GM18508 (cell line): ENCODE data around the gene SUPT3H.

Source experiments
- ATAC-seq: cut with Tn5 transposase; IDR thresholded peaks from one replicate; pipeline ENCODE4 v1.9.1; 2021; ENCODE audit warnings: moderate number of reproducible peaks; ENCODE audit not compliant: insufficient read depth, unreplicated experiment

Gene SUPT3H

DNA sequence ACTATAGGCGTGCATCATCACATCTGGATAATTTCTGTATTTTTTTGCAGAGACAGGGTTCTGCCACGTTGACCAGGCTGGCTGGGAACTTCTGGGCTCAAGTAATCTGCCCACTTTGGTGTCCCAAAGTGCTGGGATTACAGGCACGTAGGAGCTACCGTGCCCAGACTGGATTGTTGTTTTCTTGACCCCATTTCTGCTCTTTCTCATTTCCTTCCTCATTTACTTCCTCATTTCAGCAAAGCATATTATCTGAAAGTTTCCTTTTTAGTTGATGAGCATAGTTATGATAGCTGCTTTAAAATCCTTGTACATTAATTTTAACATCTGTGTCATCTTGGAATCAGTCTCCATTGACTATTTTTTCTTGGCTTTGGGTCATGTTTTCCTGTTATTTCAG lies 350.6 kb downstream of the SUPT3H start:
- no peak for ATAC-seq

DNA sequence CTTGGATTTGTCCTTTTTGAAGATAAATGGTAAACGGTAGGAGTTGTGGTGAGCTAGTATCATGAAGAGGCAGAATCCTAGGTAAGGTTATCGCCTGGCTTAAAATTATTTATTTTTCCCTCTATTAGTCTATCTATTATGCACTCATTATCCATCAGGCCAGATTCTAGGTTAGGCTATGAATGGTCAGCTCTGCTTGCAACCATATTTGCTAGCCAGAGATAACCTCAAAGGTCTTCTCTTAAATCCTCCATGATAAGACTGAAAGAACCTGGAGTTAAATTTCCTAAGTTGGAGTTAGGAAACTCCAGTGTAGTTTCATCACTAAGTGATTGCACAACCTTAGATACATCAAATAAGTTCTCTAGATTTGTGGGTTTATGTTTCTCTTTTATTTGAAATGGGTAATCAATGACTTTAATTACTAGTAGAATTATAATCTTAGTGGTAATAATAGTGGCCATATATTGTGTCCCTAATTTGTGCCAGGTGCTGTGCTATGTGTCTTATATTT lies 351.7 kb downstream of the SUPT3H start:
- ATAC-seq: no peak

DNA sequence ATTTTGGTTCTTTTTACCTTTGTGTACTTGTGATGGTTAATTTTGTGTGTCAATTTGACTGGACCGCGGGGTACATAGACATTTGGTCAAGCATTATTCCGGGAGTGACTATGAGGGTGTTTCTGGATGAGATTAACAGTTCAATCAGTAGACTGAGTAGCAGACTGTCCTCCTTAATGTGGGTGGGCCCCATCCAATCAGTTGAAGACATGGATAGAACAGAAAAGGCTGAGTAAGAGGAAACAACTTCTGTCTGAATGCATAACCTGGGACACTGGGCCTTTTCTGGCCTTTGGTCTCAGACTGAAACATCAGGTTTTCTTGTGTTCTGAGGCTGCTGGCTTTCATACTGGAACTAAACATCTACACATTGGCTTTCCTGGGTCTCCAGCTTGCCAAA lies 353.1 kb downstream of the SUPT3H start:
- ATAC-seq: no peak

GRCh38 chr6:45021676-45022075 lies 356.1 kb downstream of the SUPT3H start:
- ATAC-seq: no peak

GRCh38 chr6:45012687-45013086 lies 365.0 kb downstream of the SUPT3H start:
- no peak for ATAC-seq

DNA sequence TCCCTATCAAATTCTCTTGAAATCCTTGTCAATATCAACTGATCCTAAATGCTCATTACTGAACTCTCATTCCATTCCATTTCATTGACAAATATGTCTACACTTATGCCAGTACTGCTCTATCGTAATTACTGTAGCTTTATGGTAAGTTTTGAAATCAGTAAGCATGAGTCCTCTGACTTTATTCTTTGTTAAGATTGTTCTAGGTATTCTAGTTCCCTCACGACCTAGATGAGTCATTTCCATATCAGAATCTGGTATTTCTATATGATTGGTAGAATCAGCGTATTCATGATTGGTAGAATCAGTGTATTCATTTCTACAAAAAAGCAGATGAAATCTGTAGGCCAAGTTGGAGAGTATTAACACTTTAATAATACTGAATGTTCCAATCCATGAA lies 368.2 kb downstream of the SUPT3H start:
- no peak for ATAC-seq

- ATAC-seq: no peak
Measured at GRCh38 chr6:45006893-45007292, 370.8 kb downstream of the SUPT3H start.

- no peak for ATAC-seq
Measured at GRCh38 chr6:45003961-45004360, 373.8 kb downstream of the SUPT3H start.

GRCh38 chr6:45003387-45003786 lies 374.3 kb downstream of the SUPT3H start:
- ATAC-seq: no peak

- no peak for ATAC-seq
Measured at GRCh38 chr6:45002390-45003105, 375.2 kb downstream of the SUPT3H start.

- ATAC-seq: peak; percentile 99
Measured at GRCh38 chr6:45001663-45002062, 376.1 kb downstream of the SUPT3H start.

- no peak for ATAC-seq
Measured at GRCh38 chr6:45000833-45001232, 376.9 kb downstream of the SUPT3H start.

DNA sequence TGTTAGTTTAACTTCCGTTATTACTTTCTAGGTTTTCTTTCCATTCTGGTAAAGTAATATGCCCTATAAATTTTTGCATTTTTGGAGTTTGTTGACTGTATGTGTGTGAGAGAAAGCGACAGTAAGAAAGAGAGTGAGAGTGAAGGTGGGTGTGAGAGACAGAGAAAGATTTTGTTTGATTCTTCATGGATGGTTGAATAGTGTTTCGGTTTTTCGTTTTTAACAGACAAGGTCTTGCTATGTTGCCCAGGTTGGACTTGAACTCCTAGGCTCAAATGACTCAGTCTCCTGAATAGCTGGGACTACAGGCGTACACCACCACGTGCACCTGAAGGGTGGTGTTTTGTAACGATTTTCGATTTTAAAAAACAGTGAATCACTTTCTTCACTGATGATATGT lies 378.7 kb downstream of the SUPT3H start:
- no peak for ATAC-seq

GRCh38 chr6:44995486-44996132 lies 382.1 kb downstream of the SUPT3H start:
- ATAC-seq: no peak

- no peak for ATAC-seq
Measured at GRCh38 chr6:44989391-44989790, 388.3 kb downstream of the SUPT3H start.

DNA sequence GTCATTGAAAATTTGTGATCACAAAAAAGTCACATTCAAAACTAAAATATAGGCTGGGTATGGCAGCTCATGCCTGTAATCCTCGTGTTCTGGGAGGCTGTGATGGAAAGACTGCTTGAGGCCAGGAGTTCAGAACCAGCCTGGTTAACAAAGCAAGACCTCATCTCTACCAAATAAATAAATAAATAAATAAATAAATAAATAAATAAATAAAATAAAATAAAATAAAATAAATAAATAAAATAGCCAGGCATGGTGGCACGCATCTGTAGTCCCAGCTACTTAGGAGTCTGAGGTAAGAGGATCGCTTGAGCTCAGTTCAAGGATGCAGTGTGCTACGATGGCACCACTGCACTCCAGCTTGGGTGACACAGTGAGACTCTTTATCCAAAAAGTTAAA lies 392.7 kb downstream of the SUPT3H start:
- ATAC-seq: no peak

- ATAC-seq: no peak
Measured at GRCh38 chr6:44983467-44984365, 394.0 kb downstream of the SUPT3H start.

DNA sequence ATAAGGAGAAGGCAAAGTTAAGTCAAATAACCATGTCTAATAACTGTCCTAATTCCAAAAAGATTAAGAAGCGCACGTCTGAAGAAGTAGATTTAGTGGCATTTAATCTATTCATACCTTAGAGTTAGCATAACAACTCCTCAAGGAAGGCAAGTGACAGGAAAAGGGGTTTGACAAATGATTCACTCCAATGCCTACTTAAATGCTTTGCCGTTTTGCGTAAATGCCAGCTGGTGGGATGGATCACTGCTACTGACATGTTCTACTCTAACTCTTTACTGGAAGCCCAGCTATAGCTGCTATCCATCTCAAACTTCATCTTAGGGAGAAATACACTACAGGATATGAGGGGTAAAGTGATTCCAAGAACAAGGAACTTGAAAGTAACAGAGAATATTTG lies 396.9 kb downstream of the SUPT3H start:
- no peak for ATAC-seq

- no peak for ATAC-seq
Measured at GRCh38 chr6:44976677-44977641, 400.8 kb downstream of the SUPT3H start.

DNA sequence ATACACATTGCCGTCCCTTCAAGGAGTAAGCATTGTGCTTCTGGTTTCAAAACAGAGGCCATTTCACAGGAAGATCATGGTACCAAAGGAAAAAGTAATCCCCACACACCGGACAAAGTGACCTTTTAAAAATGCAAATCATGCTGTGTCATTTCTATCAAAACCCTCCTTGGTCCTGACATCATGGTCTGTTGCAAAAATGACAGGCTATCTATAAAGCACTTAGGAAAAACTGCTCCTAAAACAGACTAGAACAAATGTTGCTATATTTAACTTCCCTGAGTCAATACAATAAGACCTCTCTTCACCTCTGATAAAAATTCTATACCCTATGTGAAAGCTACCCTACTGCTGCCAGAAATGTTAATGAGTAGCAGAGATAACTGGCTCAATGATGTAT lies 403.2 kb downstream of the SUPT3H start:
- ATAC-seq: no peak
